ENCODE results near the gene TPST1.
"Not testable (repeated sequence)": the region's sequence is repeated elsewhere in the genome, so short reads cannot be mapped to it uniquely, and the experiment has no call there.

The TPST1 gene

GRCh38 chr7:66363635-66364034 lies 158.5 kb downstream of the TPST1 start:
- FAIRE-seq, result no peak
- DNase-seq (ENCODE audit: insufficient read length, low spot score), result no peak

GRCh38 chr7:66365031-66365430 lies 159.9 kb downstream of the TPST1 start:
- not testable (repeated sequence) for FAIRE-seq; DNase-seq (ENCODE audit: insufficient read length, low spot score)

More at GRCh38 chr7:66363635-66364034, 158.5 kb downstream of the TPST1 start:
- no peak for TF ChIP-seq POLR2A (IDR thresholded peaks at IDR 0.05; ENCODE audit: low read depth, low read length)

DNA sequence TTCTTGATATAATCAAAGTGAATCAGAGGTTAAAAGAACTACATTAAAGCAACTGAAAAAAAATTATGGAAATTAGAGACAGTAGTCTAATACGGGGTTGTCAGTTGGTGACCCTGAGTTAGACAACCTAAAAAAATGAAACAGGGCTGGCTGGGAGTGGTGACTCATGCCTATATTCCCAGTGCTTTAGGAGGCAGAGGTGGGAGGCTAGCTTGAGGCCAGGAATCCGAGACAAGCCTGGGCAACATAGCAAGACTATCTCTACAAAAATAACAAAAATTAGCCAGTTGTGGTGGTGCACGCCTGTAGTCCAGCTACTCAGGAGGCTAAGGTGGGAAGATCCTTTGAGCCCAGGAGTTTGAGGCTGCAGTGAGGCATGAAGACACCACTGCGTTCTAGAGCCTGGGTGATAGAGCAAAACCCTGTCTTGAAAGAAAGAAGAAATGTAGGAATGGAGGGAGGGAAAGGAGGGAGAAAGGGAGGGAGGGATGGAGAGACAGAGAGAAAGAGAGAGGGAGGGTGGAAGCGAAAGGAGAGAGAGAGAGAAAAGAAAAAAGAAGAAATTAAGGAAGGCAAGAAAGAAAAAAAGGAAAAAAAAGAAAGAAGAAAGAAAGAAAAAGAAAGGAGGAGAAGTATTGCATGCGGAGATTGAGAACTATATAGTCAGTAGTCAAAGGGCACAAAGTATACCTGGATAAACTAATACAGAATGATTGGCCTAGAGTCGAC lies 166.1 kb downstream of the TPST1 start:
- no peak for FAIRE-seq
- DNase-seq (ENCODE audit: insufficient read length, low spot score), result no peak
- no peak for TF ChIP-seq POLR2A (IDR thresholded peaks at IDR 0.05; ENCODE audit: low read depth, low read length)

DNA sequence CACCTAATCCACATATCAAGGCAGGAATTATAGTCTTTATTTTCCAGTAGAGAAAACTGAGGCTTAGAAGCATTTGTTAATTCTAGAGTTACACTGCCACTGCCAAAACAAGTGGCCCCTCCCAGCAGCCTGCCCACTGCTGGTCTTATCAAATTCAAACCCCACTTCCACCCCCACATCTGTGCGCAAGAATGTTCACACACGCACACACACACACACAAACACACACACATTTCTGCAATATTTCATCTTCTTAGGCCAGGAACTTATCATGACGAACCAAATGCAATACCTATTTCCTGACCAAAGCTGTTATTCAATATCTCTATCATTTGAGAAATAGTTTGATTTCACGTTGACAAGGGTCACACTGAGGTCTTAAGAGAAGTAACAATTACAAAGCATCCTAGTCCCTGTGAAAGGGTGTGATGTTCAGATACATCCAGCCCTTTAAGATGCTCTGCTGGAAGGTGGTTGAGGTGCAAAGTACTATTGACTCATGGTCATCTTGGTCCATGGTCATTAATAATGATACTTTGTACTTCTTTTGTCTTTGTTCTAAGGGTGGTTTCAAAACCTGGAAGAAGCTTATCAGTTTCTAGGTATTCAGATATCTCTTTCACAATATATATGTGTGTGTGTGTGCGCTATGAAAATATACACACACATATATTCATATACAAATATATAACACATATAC lies 169.2 kb downstream of the TPST1 start:
- FAIRE-seq; DNase-seq (ENCODE audit: insufficient read length, low spot score): not testable (repeated sequence)

GRCh38 chr7:66376264-66376945 lies 171.3 kb downstream of the TPST1 start:
- TF ChIP-seq POLR2A (IDR thresholded peaks at IDR 0.05; ENCODE audit: low read depth, low read length), result no peak
- FAIRE-seq (no peak), DNase-seq (ENCODE audit: insufficient read length, low spot score) (no peak)

GRCh38 chr7:66377045-66377444 lies 171.9 kb downstream of the TPST1 start:
- TF ChIP-seq POLR2A (IDR thresholded peaks at IDR 0.05; ENCODE audit: low read depth, low read length), result no peak
- FAIRE-seq (no peak), DNase-seq (ENCODE audit: insufficient read length, low spot score) (no peak)

DNA sequence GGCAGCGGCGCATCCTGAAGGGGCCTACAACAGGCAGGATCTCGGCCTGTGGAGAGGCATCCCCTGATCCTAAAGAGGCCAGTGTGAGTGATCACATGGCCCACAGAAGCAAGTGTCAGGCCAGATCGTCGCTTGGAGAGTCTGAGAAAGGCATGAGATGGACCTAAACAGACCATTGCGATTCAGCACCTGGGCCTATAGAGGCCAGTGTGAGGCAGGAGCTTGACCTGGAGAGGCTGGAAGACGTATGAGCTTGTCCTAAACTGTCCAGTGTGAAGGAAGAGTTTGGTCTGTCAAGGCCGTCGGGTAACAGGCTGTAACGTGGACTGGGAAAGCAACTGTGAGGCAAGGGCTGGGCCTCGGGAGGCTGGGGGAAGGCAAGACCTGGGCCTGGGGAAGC lies 172.6 kb downstream of the TPST1 start:
- DNase-seq (ENCODE audit: insufficient read length, low spot score) (no peak), FAIRE-seq (no peak)
- TF ChIP-seq POLR2A (IDR thresholded peaks at IDR 0.05; ENCODE audit: low read depth, low read length), result no peak

DNA sequence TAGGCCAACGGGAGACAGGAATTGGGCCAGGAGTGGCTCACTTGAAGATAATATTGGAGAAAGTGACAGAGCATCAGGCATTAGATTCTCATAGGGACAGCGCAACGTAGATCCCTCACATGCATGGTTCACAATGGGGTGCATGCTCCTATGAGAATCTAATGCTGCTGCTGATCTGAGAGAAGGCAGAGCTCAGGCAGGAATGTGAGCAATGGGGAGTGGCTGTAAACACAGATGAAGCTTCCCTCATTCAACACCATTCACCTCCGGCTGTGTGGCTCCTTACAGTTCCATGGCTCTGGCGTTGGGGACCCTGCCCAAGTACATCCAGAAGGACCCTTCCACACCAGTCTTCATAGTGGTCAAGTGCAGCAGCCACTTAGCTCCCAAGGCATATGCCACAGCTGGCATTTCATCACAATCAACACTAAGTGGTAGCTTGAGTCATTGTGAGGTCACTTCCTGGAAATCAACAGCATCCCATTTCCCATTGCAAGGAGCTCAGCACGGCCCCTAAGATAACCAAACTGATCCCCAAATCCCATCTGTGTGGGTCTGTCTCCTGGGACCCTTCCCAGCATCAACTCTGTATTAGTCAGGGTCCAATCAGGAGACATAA lies 174.5 kb downstream of the TPST1 start:
- DNase-seq (ENCODE audit: insufficient read length, low spot score) (no peak), FAIRE-seq (no peak)
- no peak for TF ChIP-seq POLR2A (IDR thresholded peaks at IDR 0.05; ENCODE audit: low read depth, low read length)

- no peak for TF ChIP-seq POLR2A (IDR thresholded peaks at IDR 0.05; ENCODE audit: low read depth, low read length)
- FAIRE-seq, result no peak
- no peak for DNase-seq (ENCODE audit: insufficient read length, low spot score)
These were observed 175.2 kb downstream of the TPST1 start for GRCh38 chr7:66380272-66380888.

DNA sequence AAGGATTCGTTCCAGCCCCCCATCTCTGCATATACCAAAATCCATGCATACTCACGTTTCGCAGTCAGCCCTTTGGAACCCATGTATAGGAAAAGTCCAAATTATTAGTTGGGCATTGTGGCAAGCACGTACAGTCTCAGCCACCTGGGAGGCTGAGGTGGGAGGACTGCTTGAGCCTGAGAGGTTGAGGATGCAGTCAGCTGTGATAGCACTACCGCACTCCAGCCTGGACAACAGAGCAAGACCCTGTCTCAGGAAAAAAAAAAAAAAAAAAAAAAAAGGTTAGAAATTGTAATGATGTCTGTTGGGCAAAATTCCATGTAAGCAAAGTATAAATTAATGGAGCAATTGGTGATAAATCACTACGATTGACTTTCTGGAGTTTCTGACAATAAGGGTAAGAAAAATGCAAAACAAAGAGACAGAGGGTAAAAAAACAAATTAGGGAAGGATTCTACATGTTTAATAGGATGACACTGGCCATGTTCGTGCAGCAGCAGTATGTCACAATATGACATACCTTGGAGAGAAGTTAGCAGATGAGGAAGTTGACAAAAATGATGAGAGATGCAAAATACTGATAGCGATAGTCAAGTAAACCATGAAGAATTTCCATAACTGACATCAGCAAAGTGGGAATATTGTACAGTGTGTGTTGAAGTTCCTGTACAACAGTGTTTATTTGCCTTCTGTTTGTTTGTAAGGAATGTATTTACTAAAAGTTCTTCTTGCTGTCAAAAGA lies 177.2 kb downstream of the TPST1 start:
- DNase-seq (ENCODE audit: insufficient read length, low spot score); FAIRE-seq: not testable (repeated sequence)

- FAIRE-seq; DNase-seq (ENCODE audit: insufficient read length, low spot score): not testable (repeated sequence)
These were observed 180.2 kb downstream of the TPST1 start for GRCh38 chr7:66385191-66385905.

DNA sequence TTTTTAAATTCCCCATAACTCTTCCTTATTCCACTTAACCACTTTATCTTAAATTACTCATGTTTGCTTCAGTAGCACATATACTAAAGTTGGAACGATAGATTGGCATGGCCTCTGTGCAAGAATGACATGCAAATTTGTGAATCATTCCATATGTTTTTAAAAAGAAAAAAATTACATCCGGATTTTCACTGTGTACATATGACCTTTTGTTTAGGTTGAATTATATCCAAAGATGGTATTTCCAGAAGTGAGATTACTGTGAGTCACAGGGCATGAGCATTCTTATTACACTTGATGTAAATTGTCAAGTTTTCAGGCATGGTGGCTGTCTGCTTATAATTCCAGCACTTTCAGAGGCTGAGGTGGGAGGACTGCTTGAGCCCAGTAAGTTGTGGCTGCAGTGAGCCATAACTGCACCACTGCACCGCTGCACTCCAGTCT lies 190.0 kb downstream of the TPST1 start:
- DNase-seq (ENCODE audit: insufficient read length, low spot score), result not testable (repeated sequence)
- FAIRE-seq, result peak; percentile 27

- not testable (repeated sequence) for FAIRE-seq; DNase-seq (ENCODE audit: insufficient read length, low spot score)
These were observed 190.9 kb downstream of the TPST1 start for GRCh38 chr7:66396052-66396451.

DNA sequence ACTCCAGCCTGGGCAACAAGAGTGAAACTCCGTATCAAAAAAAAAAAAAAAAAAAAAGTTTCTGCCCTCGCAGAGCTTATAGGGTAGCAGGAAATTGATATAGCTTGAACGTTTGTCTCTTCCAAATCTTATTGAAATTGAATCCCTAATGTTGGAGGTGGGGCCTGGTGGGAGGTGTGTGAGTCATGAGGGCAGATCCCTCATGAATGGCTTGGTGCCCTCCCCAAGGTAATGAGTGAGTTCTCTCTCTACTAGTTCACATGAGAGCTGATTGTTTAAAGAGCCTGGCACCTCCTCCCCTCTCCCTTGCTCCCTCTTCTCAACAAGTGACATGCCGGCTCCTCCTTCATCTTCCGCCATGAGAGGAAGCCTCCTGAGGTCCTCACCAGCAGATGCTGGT lies 193.7 kb downstream of the TPST1 start:
- DNase-seq (ENCODE audit: insufficient read length, low spot score); FAIRE-seq: not testable (repeated sequence)
